ENCODE data around the gene NPTXR.

Gene NPTXR

GRCh38 chr22:38850941-38851849, 7.4 kb upstream of the NPTXR start:
- Histone ChIP-seq H3K4me2 (no peak overlapping the region), H3K27me3 (0 out of 22 replicates have a peak, but pooled peaks cover 0 to 8% (median 0%) of the 10 kb centered on the region in 11 experiments)

GRCh38 chr22:38850399-38850798, 6.6 kb upstream of the NPTXR start:
- no peak overlapping the region for H3K27ac ChIP-seq
- no peak overlapping the region for H3K4me3 ChIP-seq
- H3K27me3 ChIP-seq, result peaks cover 0 to 8% (median 0%) of the 10 kb centered on the region in 11 experiments; a peak in 1 of 22 replicates
- TF ChIP-seq Cebpa-rat (IDR thresholded peaks at IDR 0.05), result no peak
- H3K4me2 ChIP-seq, result no peak overlapping the region
- H3K9ac ChIP-seq, result no peak overlapping the region
- H3K36me3 ChIP-seq, result no peaks in the 10 kb centered on the region
- H3K4me1 ChIP-seq, result peaks cover 0 to 10% (median 0%) of the 10 kb centered on the region in 10 experiments; a peak in 4 of 20 replicates
- peaks cover 0 to 5% (median 0%) of the 10 kb centered on the region in 11 experiments; a peak in 2 of 22 replicates for H4K20me1 ChIP-seq
- no peaks in the 10 kb centered on the region for H3K9me3 ChIP-seq (replicated peaks in 1 of 11)

More at GRCh38 chr22:38850941-38851849, 7.4 kb upstream of the NPTXR start:
- H3K36me3 ChIP-seq, result no peaks in the 10 kb centered on the region
- no peak overlapping the region for H3K9ac ChIP-seq
- no peak for TF ChIP-seq Cebpa-rat (IDR thresholded peaks at IDR 0.05)
- H3K4me3 ChIP-seq, result no peak overlapping the region
- no peaks in the 10 kb centered on the region for H3K9me3 ChIP-seq (replicated peaks in 1 of 11)
- H4K20me1 ChIP-seq, result peaks cover 0 to 5% (median 0%) of the 10 kb centered on the region in 11 experiments; a peak in 2 of 22 replicates
- no peak overlapping the region for H3K27ac ChIP-seq
- peaks cover 0 to 10% (median 0%) of the 10 kb centered on the region in 10 experiments; a peak in 4 of 20 replicates for H3K4me1 ChIP-seq

- Histone ChIP-seq H4K20me1 (peaks cover 0 to 5% (median 0%) of the 10 kb centered on the region in 11 experiments; a peak in 2 of 22 replicates), H3K9ac (no peak overlapping the region), H3K4me1 (peaks cover 0 to 13% (median 0%) of the 10 kb centered on the region in 10 experiments; a peak in 5 of 20 replicates), H3K36me3 (no peaks in the 10 kb centered on the region), H3K4me2 (no peak overlapping the region), H3K27me3 (peaks cover 0 to 13% (median 0%) of the 10 kb centered on the region in 11 experiments; a peak in 8 of 22 replicates), H3K9me3 (replicated peaks in 1 of 11) (no peaks in the 10 kb centered on the region), H3K27ac (no peak overlapping the region), H3K4me3 (no peak overlapping the region)
- no peak for TF ChIP-seq Cebpa-rat (IDR thresholded peaks at IDR 0.05)
These were observed 6.0 kb upstream of the NPTXR start for GRCh38 chr22:38849811-38850210.

- H3K4me1 ChIP-seq, result peaks cover 18 to 33% (median 25%) of the 10 kb centered on the region in 10 experiments
- H4K20me1 ChIP-seq, result peaks cover 0 to 22% (median 16%) of the 10 kb centered on the region in 11 experiments; a peak in 16 of 22 replicates
- no peak overlapping the region for H3K4me3 ChIP-seq
- no peak overlapping the region for H3K9ac ChIP-seq
- H3K4me2 ChIP-seq, result no peak overlapping the region
- no peaks in the 10 kb centered on the region for H3K9me3 ChIP-seq (replicated peaks in 1 of 11)
- peaks cover 0 to 21% (median 8%) of the 10 kb centered on the region in 11 experiments; a peak in 14 of 22 replicates for H3K27me3 ChIP-seq
- no peaks in the 10 kb centered on the region for H3K36me3 ChIP-seq
- TF ChIP-seq Cebpa-rat (IDR thresholded peaks at IDR 0.05), result no peak
- no peak overlapping the region for H3K27ac ChIP-seq
These were observed 2.6 kb upstream of the NPTXR start for GRCh38 chr22:38846412-38846811.

- Histone ChIP-seq H3K36me3 (no peaks in the 10 kb centered on the region), H3K27ac (no peak overlapping the region), H3K4me2 (peak overlapping the region in 4 of 11 experiments; percentile 92 to 95 (median 94); a peak in 6 of 22 replicates), H3K27me3 (peaks cover 0 to 21% (median 8%) of the 10 kb centered on the region in 11 experiments; a peak in 14 of 22 replicates), H3K4me1 (peaks cover 29 to 42% (median 35%) of the 10 kb centered on the region in 10 experiments), H4K20me1 (peaks cover 0 to 33% (median 28%) of the 10 kb centered on the region in 11 experiments; a peak in 16 of 22 replicates), H3K4me3 (no peak overlapping the region), H3K9me3 (replicated peaks in 1 of 11) (no peaks in the 10 kb centered on the region), H3K9ac (no peak overlapping the region)
- no peak for TF ChIP-seq Cebpa-rat (IDR thresholded peaks at IDR 0.05)
These were observed 1.3 kb upstream of the NPTXR start for GRCh38 chr22:38845004-38845740.

GRCh38 chr22:38844315-38845003, 631 bp upstream of the NPTXR start:
- Histone ChIP-seq H4K20me1 (peaks cover 0 to 37% (median 31%) of the 10 kb centered on the region in 11 experiments; a peak in 16 of 22 replicates), H3K9ac (peak overlapping the region; percentile 76 to 86 (median 82)), H3K27ac (peak overlapping the region in 10 of 11 experiments; percentile 64 to 83 (median 75); a peak in 18 of 22 replicates), H3K4me2 (peak overlapping the region; percentile 84 to 99 (median 94)), H3K27me3 (peaks cover 0 to 19% (median 8%) of the 10 kb centered on the region in 11 experiments; a peak in 14 of 22 replicates), H3K36me3 (no peaks in the 10 kb centered on the region), H3K4me1 (peaks cover 29 to 49% (median 41%) of the 10 kb centered on the region in 10 experiments), H3K9me3 (replicated peaks in 1 of 11) (no peaks in the 10 kb centered on the region), H3K4me3 (peak overlapping the region; percentile 65 to 80 (median 70))
- no peak for TF ChIP-seq Cebpa-rat (IDR thresholded peaks at IDR 0.05)

GRCh38 chr22:38843201-38843656, 599 bp downstream of the NPTXR start:
- Histone ChIP-seq H3K27ac (peak overlapping the region; percentile 34 to 83 (median 74); a peak in 21 of 22 replicates), H4K20me1 (peaks cover 0 to 37% (median 31%) of the 10 kb centered on the region in 11 experiments; a peak in 16 of 22 replicates), H3K4me1 (peaks cover 29 to 61% (median 52%) of the 10 kb centered on the region in 10 experiments), H3K36me3 (no peaks in the 10 kb centered on the region), H3K27me3 (peaks cover 0 to 19% (median 8%) of the 10 kb centered on the region in 11 experiments; a peak in 14 of 22 replicates), H3K4me3 (peak overlapping the region; percentile 65 to 80 (median 70)), H3K4me2 (peak overlapping the region; percentile 84 to 99 (median 94)), H3K9ac (peak overlapping the region; percentile 76 to 86 (median 82)), H3K9me3 (replicated peaks in 1 of 11) (no peaks in the 10 kb centered on the region)
- no peak for TF ChIP-seq Cebpa-rat (IDR thresholded peaks at IDR 0.05)
